GM10847 (cell line): Measurements from ENCODE around the gene HDAC11.

Experiments
- POLR2A ChIP-seq: IDR thresholded peaks from 2 replicates; pipeline ENCODE4 v1.6.1; 2011; ENCODE audit not compliant: insufficient read length; ENCODE audit errors: extremely low read depth

HDAC11 gene

GRCh38 chr3:13509059-13509815, 29.1 kb downstream of the HDAC11 start:
- TF ChIP-seq POLR2A: no peak

DNA sequence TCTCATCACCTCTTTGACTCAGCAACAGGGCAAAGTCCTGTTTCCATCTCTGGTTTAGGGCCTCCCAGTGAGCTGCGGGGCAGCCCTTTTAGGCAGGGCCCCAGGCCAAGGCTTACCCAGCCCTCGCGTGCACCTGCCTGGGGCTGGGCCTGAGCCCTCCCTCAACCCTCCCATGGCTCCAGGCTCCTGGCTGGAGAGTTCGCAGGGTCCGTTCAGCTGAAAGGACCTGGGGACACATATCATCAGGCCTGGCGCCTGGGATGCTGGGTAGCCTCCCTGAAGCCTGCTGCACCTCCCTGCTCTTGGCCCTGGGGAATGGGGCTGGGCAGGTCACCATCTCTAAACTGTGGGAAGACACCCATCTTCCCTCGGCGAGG, 29.7 kb downstream of the HDAC11 start:
- no peak for TF ChIP-seq POLR2A

GRCh38 chr3:13512451-13512850, 32.3 kb downstream of the HDAC11 start:
- TF ChIP-seq POLR2A: no peak

- no peak for TF ChIP-seq POLR2A
Observed at GRCh38 chr3:13513051-13513912, 33.2 kb downstream of the HDAC11 start.

GRCh38 chr3:13513913-13514517, 33.9 kb downstream of the HDAC11 start:
- TF ChIP-seq POLR2A: no peak

DNA sequence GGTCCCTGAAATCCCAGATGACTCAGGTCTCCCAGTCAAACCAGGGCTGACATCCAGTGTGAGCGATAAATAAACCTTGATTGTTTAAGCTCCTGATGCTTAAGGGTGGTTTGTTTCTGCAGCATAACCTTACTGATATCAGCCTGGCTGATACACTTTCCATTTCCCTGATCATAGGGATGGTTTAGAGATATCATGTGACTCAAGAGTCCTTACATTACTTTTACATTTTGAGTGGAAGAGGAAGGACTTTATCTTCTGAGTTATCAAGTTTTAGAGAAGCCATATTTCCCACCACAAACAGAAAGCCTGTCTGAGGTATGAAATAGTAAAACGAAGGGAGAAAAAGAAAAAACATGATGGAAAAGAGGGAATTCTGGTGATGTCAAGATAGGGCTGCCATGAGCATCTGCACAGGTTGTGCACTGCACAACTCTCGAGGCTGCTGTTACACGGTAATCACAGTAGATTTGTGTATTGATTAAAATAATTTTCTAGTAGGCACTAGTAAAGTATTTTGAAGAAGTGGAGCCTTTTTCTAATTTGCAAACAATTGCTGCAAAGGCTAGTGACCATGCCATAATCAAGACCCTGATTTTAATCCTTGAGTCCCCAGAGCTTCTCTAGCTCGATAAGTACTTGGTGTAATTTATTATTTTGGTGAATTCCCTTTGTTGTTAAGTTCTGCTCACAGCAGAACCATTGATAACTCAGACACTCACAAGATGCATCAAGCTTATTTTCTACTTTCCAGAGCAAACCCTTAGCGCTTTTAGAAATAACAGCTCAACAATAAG, 34.7 kb downstream of the HDAC11 start:
- TF ChIP-seq POLR2A: no peak

- TF ChIP-seq POLR2A: no peak
Observed at GRCh38 chr3:13515786-13516759, 36.0 kb downstream of the HDAC11 start.

DNA sequence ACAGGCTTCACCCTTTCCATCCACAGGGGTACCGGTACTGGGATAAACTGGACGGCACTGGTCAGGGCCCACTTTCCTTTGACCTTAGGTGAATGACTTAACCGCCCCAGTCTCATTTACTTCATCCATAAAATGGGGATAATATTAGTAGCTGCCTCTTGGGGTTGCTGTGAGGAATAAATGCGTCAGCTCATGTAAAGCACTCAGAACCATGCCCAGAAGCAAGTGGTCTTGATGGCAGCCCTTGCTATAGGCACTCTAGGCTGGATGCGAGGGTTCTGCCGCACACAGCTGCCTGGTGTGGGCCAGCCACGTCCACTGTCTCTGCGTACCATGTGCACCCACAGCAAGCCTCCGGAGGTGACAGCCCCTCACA, 36.6 kb downstream of the HDAC11 start:
- no peak for TF ChIP-seq POLR2A

GRCh38 chr3:13517253-13517977, 37.3 kb downstream of the HDAC11 start:
- no peak for TF ChIP-seq POLR2A

DNA sequence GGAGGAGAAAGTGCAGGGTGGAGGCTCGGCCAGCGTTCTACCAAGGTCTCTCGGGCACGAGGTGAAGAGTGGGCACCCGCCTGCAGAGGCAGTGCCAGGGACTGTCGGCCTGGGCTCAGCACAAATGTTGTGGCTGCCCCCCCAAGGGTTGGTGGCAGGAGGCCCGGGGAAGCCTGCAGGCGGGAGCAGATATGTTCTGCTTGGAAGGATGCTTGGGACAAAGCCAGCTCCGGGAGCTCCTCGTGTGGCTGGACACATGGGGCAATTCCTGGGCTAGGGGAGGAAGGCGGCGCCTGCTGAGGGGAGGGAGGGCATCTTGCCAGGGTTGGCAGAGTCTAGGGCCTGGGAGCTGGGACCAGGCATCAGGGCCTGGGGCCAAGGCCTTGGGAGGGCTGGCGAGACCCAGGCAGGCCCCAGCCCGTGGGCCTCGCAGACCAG, 38.4 kb downstream of the HDAC11 start:
- TF ChIP-seq POLR2A: no peak

- TF ChIP-seq POLR2A: no peak
Observed at GRCh38 chr3:13519006-13519791, 39.1 kb downstream of the HDAC11 start.

DNA sequence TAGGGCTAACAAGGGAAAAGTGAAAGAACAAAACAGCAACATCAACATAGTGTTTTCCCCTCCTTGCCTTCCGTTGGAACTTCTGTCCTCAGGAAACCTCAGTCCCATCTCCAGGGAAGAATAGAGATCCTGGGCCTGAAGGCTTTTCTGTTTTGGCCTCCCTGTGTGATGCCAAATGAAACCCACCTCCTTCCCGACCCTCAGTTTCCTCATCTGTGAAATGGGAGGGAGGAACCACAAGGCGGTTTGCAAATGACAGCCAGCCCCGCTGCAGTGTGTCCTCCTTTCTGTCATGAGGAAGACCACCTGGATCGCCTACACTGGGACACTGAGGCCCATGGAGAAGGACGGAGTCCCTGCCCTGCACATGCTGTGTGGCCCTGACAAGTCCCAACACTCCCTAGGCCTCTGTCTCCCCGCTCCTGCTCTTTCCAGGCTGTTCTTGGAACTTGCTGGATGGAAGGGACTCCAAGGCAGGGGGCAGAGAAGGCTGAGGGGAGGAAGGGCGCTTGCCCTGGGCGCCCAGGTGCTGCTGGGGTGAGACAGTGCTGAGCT, 40.3 kb downstream of the HDAC11 start:
- TF ChIP-seq POLR2A: no peak
